BLaER1 (cell line): Measurements from ENCODE around the gene TPI1.

Experiments used
- H3K27ac ChIP-seq: shearing (Covaris generic); formaldehyde crosslinking; 2 replicates; pipeline ENCODE4 v1.8.1; 2022
- H3K27me3 ChIP-seq: shearing (Covaris generic); formaldehyde crosslinking; 2 replicates; pipeline ENCODE4 v1.8.1; 2022
- H3K36me3 ChIP-seq: shearing (Covaris generic); formaldehyde crosslinking; 2 replicates; pipeline ENCODE4 v1.8.1; 2022
- H3K4me1 ChIP-seq: shearing (Covaris generic); formaldehyde crosslinking; 2 replicates; pipeline ENCODE4 v1.8.1; 2022
- H3K4me2 ChIP-seq: shearing (Covaris generic); formaldehyde crosslinking; 2 replicates; pipeline ENCODE4 v1.8.1; 2022
- H3K4me3 ChIP-seq: shearing (Covaris generic); formaldehyde crosslinking; 2 replicates; pipeline ENCODE4 v1.8.1; 2022
- H3K9ac ChIP-seq: shearing (Covaris generic); formaldehyde crosslinking; 2 replicates; pipeline ENCODE4 v1.8.1; 2022
- H3K9me3 ChIP-seq: shearing (Covaris generic); formaldehyde crosslinking; 2 replicates; pipeline ENCODE4 v1.8.1; 2022
- H4K20me1 ChIP-seq: shearing (Covaris generic); formaldehyde crosslinking; 2 replicates; pipeline ENCODE4 v1.8.1; 2022
- Cebpa-rat ChIP-seq: shearing (Covaris generic); IDR thresholded peaks from 2 replicates; pipeline ENCODE4 v1.8.1; 2022

TPI1 gene

DNA sequence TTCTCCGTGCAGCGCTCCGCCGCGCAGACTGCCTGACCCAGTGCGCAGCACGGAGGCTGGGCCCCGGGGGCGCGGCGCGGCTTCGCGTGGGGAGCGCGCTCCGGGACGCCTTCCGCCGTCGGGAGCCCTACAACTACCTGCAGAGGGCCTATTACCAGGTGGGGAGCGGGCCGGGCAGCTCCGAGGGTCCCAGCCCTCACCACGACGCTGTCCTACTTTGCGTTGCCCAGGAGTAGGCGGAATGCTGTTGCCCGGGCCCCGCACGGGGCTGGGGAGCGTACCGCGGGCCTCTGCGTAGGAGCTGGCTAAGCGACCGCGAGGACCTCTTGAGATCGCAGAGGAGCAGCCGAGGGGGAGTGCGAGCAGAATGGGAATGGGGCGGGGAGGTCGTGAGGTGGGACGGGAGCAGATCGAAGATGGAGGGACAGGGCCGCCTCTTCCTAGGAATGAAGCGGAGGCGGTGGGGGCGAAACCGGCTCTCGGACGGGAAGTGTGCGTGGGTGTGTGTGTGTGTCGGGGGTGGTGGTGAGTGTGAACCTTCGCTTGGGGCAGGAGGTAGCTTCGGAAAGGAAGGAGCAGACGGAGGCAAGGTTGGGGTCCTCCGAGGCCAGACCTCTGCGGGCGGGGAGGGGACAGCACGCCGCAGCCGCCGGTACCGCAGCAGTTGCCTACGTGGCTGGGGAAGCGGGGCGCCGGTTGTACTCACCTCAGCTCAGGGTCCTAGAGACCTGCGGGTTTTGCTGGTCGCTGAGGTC, 38.4 kb upstream of the TPI1 start:
- TF ChIP-seq Cebpa-rat = no peak
- H3K4me3 ChIP-seq = peak overlapping the region; percentile 68
- H3K27me3 ChIP-seq = peaks cover 98% of the 10 kb centered on the region
- H3K9me3 ChIP-seq = no peaks in the 10 kb centered on the region
- H3K36me3 ChIP-seq = no peaks in the 10 kb centered on the region
- no peak overlapping the region for H3K27ac ChIP-seq
- H4K20me1 ChIP-seq = peaks cover 71% of the 10 kb centered on the region
- peak overlapping the region; percentile 93 for H3K4me2 ChIP-seq
- H3K9ac ChIP-seq = peak overlapping the region; percentile 61
- H3K4me1 ChIP-seq = peaks cover 30% of the 10 kb centered on the region

DNA sequence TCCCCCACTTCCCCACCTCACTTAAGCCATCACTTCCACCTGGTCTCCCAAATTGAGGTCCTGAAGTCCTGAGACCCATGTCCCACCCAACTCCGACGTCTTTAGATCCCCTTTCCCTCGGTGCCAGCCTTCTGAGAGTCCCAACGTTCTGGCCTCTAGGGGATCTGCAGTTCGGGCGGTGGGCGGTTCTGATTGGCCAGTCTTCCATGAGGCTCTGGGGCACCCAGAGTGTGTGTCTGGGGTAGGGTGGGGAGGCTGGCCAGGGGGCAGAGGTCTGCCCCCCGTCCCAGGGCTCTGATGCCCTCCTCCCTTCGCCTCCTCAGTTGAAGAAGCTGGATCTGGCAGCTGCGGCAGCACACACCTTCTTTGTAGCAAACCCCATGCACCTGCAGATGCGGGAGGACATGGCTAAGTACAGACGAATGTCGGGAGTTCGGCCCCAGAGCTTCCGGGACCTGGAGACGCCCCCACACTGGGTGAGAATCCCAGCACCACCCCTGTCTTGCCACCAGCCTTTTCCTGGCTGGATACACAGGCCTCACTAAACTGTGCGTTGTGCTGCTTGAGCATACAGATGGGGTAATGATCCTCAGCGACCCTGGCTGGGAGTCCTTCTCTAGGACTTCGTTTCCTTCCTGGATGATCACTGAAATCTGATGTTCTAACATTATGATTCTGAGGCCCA, 37.7 kb upstream of the TPI1 start:
- peak overlapping the region; percentile 68 for H3K4me3 ChIP-seq
- H3K4me1 ChIP-seq = peaks cover 30% of the 10 kb centered on the region
- peak overlapping the region; percentile 93 for H3K4me2 ChIP-seq
- H3K36me3 ChIP-seq = no peaks in the 10 kb centered on the region
- no peaks in the 10 kb centered on the region for H3K9me3 ChIP-seq
- H3K27ac ChIP-seq = no peak overlapping the region
- H3K27me3 ChIP-seq = peaks cover 98% of the 10 kb centered on the region
- no peak overlapping the region for H3K9ac ChIP-seq
- no peak for TF ChIP-seq Cebpa-rat
- peaks cover 68% of the 10 kb centered on the region for H4K20me1 ChIP-seq

DNA sequence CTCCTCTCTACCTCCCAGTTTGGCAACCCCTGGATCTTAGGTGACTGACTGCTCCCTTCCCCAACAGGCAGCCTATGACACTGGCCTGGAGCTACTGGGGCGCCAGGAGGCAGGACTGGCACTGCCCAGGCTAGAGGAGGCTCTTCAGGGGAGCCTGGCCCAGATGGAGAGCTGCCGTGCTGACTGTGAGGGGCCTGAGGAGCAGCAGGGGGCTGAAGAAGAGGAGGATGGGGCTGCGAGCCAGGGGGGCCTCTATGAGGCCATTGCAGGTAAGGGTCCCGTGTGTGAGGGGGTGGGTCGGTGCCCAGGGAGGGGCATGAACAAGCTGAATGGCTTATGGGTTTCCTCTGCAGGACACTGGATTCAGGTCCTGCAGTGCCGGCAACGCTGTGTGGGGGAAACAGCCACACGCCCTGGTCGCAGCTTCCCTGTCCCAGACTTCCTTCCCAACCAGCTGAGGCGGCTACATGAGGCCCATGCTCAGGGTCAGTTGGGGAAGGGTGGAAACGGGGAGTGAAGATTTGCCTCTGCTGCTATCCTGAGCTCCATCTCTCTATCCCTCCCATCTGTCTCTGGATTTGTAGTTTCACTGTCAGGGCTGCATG, 36.9 kb upstream of the TPI1 start:
- H3K9ac ChIP-seq = no peak overlapping the region
- H4K20me1 ChIP-seq = peaks cover 61% of the 10 kb centered on the region
- no peak overlapping the region for H3K4me2 ChIP-seq
- H3K27me3 ChIP-seq = peaks cover 96% of the 10 kb centered on the region
- peaks cover 30% of the 10 kb centered on the region for H3K4me1 ChIP-seq
- H3K27ac ChIP-seq = no peak overlapping the region
- no peaks in the 10 kb centered on the region for H3K9me3 ChIP-seq
- TF ChIP-seq Cebpa-rat = no peak
- H3K4me3 ChIP-seq = no peak overlapping the region
- no peaks in the 10 kb centered on the region for H3K36me3 ChIP-seq

DNA sequence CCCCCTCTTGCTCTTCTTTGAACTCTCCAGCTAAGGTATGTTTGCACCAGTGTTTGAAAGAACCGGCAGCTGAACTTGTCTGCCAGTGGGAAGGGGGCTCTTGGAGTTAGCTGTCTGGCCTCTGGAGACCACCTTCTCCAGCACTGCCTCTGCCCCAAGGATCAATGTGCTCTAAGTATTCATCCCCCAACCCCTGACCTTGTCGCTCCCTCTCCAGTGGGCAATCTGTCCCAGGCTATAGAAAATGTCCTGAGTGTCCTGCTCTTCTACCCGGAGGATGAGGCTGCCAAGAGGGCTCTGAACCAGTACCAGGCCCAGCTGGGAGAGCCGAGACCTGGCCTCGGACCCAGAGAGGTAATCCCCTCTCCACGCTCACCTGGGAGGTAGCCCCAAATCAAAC, 36.3 kb upstream of the TPI1 start:
- Histone ChIP-seq H3K4me3 (no peak overlapping the region), H3K4me2 (no peak overlapping the region), H3K27ac (no peak overlapping the region), H3K9me3 (no peaks in the 10 kb centered on the region), H3K36me3 (no peaks in the 10 kb centered on the region), H4K20me1 (peaks cover 55% of the 10 kb centered on the region), H3K27me3 (peaks cover 90% of the 10 kb centered on the region), H3K4me1 (peaks cover 30% of the 10 kb centered on the region), H3K9ac (no peak overlapping the region)
- TF ChIP-seq Cebpa-rat = no peak

DNA sequence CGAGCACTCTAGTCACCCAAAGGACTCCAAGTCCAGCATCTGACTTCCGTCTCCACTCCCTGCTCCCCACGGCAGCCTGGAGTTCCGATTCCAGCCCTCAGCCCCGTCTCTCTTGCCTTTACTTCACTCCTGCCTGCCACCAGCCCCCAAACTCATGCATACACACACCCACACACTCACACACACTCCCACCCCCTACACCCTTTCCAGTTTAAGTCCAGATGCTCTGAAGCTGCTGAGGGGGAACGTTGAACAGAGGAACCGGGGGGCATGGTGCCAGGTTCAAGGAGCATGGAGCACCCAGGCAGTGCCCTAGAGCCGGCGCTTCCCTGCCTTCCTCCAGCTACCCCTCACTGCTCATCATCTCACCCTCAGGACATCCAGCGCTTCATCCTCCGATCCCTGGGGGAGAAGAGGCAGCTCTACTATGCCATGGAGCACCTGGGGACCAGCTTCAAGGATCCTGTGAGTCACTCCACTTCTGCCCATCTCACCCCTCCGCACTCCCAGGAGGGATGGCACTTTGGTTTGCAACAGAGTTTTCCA, 35.8 kb upstream of the TPI1 start:
- Histone ChIP-seq H3K9me3 (no peaks in the 10 kb centered on the region), H3K27me3 (peaks cover 85% of the 10 kb centered on the region), H3K36me3 (no peaks in the 10 kb centered on the region), H3K4me1 (peaks cover 29% of the 10 kb centered on the region), H4K20me1 (peaks cover 50% of the 10 kb centered on the region), H3K4me2 (no peak overlapping the region), H3K4me3 (no peak overlapping the region), H3K27ac (no peak overlapping the region), H3K9ac (no peak overlapping the region)
- TF ChIP-seq Cebpa-rat = no peak

DNA sequence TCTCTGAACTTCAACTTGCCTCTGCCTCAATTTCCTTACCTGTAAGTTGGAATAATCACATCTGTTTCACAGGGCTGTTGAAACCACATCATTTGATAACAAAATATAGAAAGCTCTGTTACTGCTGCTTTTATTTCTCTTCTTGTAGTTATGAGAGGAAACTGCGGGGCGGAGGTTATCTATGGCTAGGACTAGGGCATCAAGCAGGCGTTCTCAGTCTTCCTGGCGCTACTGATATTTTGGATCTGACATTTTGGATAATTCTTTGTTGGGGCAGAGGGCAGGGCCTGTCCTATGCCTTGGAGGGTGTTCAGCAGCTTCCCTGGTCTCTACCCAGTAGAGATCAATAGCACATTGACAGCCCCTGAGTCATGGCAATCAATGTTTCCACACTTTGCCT, 35.2 kb upstream of the TPI1 start:
- H3K9ac ChIP-seq = no peak overlapping the region
- H4K20me1 ChIP-seq = peaks cover 44% of the 10 kb centered on the region
- H3K4me2 ChIP-seq = no peak overlapping the region
- H3K27ac ChIP-seq = no peak overlapping the region
- H3K9me3 ChIP-seq = no peaks in the 10 kb centered on the region
- peaks cover 83% of the 10 kb centered on the region for H3K27me3 ChIP-seq
- H3K4me1 ChIP-seq = peaks cover 23% of the 10 kb centered on the region
- no peaks in the 10 kb centered on the region for H3K36me3 ChIP-seq
- no peak overlapping the region for H3K4me3 ChIP-seq
- no peak for TF ChIP-seq Cebpa-rat

DNA sequence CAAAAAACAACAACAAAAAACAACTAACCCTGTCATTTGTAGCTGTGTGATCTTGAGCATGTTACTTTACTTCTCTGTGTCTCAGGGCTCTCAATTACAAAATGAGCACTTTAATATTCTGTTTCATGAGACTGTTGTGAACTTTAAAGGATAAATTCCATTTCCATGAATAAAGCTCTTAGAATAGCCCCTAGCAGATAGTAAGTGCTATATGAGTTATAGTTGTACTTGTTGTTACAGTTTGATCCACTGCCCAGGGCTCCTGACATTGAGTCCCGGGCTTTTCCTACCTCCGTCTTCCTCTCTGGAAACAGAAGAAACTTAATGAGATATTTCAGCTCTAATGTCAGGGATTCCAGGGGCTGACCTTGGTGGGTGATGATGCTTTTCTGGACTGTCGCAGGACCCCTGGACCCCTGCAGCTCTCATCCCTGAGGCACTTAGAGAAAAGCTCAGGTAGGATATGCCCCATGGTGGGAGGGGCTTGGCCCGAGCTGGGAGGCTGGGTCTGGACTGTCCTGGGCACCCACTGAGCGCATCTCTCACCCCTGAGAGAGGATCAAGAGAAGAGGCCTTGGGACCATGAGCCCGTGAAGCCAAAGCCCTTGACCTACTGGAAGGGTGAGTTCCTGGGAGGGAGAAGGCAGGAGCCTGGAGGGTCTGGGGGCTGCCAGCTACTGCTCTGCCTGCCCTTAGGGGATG, 34.0 kb upstream of the TPI1 start:
- no peaks in the 10 kb centered on the region for H3K36me3 ChIP-seq

DNA sequence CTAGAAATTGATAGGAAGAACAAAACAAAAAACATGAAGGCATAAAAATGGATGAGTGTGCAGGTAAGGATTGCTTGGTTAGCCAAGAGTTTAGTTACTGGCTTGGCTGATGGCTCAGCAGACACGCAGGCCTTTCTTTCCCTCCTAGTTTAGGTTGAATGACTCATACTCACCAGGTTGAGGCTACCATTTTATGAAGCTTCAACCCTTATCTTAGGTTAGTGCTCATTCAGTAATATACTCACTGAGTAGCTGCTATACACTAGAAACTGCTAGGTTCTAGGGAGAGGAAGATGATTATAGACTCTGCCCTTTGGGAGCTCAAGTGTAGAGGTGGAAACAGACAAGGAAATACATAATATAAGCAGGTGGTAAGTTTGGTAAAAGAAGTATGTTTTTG, 33.1 kb upstream of the TPI1 start:
- no peak for TF ChIP-seq Cebpa-rat
- Histone ChIP-seq H3K4me3 (no peak overlapping the region), H3K9me3 (no peaks in the 10 kb centered on the region), H3K36me3 (no peaks in the 10 kb centered on the region), H3K27me3 (peaks cover 66% of the 10 kb centered on the region), H4K20me1 (peaks cover 30% of the 10 kb centered on the region; the same call in 1 of the 2 replicates), H3K4me1 (peaks cover 4% of the 10 kb centered on the region), H3K27ac (no peak overlapping the region), H3K4me2 (no peak overlapping the region), H3K9ac (no peak overlapping the region)

More for the DNA sequence above, 34.0 kb upstream of the TPI1 start:
- Histone ChIP-seq H3K27me3 (peaks cover 75% of the 10 kb centered on the region), H3K4me1 (peaks cover 13% of the 10 kb centered on the region), H3K4me2 (no peak overlapping the region), H3K9me3 (no peaks in the 10 kb centered on the region), H3K9ac (no peak overlapping the region), H4K20me1 (peaks cover 39% of the 10 kb centered on the region), H3K4me3 (no peak overlapping the region), H3K27ac (no peak overlapping the region)
- TF ChIP-seq Cebpa-rat = no peak

DNA sequence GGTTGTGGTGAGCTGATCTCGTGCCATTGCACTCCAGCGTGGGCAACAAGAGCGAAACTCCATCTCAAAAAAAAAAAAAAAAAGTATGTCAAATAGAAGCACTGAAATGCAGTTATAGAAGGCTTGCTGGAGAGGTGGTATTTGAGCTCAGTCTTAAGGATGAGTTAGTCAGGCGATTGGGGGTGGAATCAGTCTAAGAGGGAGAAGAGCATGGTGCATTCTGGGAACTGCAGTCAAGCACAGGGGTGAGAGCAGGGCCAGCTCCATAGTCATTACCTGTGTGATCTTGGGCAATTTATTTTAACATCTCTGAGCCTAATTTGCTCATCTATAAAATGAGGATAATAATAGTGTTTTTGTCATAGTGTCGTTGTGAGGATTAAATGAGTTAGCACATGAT, 32.5 kb upstream of the TPI1 start:
- H3K27me3 ChIP-seq = peaks cover 60% of the 10 kb centered on the region

More for the DNA sequence above, 32.5 kb upstream of the TPI1 start:
- Histone ChIP-seq H3K4me2 (no peak overlapping the region), H3K4me3 (no peak overlapping the region), H3K9me3 (no peaks in the 10 kb centered on the region), H3K9ac (no peak overlapping the region), H3K4me1 (peaks cover 6% of the 10 kb centered on the region), H4K20me1 (peaks cover 24% of the 10 kb centered on the region; the same call in 1 of the 2 replicates), H3K36me3 (no peaks in the 10 kb centered on the region), H3K27ac (no peak overlapping the region)
- TF ChIP-seq Cebpa-rat = no peak
